ENCODE measurements around the gene SSR4. TPM values are rescaled to one million over a fixed set of nuclear protein-coding genes. Genes with fewer than 3 reads are reported as not detected.

Gene SSR4
- total RNA-seq, 1 experiment from 2014 or later: 182 TPM

DNA sequence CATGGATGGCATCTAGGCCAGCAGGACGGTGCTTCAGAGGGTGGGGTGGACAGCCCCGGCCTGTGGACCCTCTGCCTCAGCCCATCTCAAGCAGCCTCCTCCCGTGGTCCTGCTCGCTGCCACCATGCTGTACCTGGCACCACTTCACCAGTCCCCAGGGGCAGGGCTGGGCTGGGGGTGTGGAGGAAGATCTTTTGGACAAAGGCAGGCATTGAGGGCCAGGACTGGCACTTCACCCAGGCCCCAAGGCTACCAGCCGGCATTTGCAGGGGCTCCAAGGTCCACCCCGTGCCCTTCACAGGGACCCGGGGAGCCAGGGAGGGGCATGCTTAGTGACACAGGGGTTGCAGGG is 29.7 kb upstream of the SSR4 start:
- no peaks in the 10 kb centered on the region for H3K9me3 ChIP-seq (ENCODE audit: control insufficient read depth in 1 of 2, insufficient read depth in 1 of 2, low read depth in 1 of 2, low read length in 2 of 2)
- no peak overlapping the region for H3K9ac ChIP-seq (ENCODE audit: low read length)
- ChIA-PET POLR2A (no interaction called here), CTCF (no interaction called here), RAD21 (ENCODE audit: low non-redundant PET in 1 of 2, low total read pairs in 2 of 2, uncharacterized antibody in 2 of 2, unreplicated experiment in 2 of 2) (no interaction called here)
- no peak overlapping the region; a peak in 1 of 4 replicates for H3K4me3 ChIP-seq (replicated peaks in 1 of 2; ENCODE audit: low read depth in 1 of 2, low read length in 2 of 2)
- no peaks in the 10 kb centered on the region for H3K36me3 ChIP-seq (ENCODE audit: control insufficient read depth in 1 of 2, insufficient read depth in 2 of 2, low read length in 2 of 2)
- ATAC-seq (no peak), DNase-seq (ENCODE audit: low read depth, low spot score) (no peak)
- H3K27ac ChIP-seq (ENCODE audit: low read depth, low read length): no peak overlapping the region
- H3K79me2 ChIP-seq (ENCODE audit: insufficient read depth, low read length): no peaks in the 10 kb centered on the region
- no peaks in the 10 kb centered on the region for H3K9me2 ChIP-seq (ENCODE audit: insufficient read depth)
- intact Hi-C loops (cut with micrococcal nuclease): loop anchor here (1.0 to 2.0 kb wide), 3 partner anchors 120 to 188 kb away; no protein-coding TSS in a partner anchor
- H2AFZ ChIP-seq (ENCODE audit: low read depth, low read length, poor library complexity, severe bottlenecking): no peak overlapping the region
- H3K4me1 ChIP-seq (ENCODE audit: control insufficient read depth in 1 of 2, insufficient read depth in 2 of 2, low read length in 2 of 2): peaks cover 0 to 10% of the 10 kb centered on the region in 2 experiments; a peak in 2 of 4 replicates
- no TSS peak for BruUV-seq (replicated peaks)
- no peaks in the 10 kb centered on the region for H4K20me1 ChIP-seq (ENCODE audit: insufficient read depth)
- H3K4me2 ChIP-seq (ENCODE audit: low read length): peak overlapping the region; percentile 79
- no peak for TF ChIP-seq EZH2 (IDR thresholded peaks at IDR 0.05)
- TF ChIP-seq POLR2A (IDR thresholded peaks at IDR 0.05; ENCODE audit: borderline replicate concordance, extremely low read depth, insufficient read depth, insufficient read length): no peak
- no peak for TF ChIP-seq CEBPB (IDR thresholded peaks at IDR 0.05; ENCODE audit: low read depth)
- TF ChIP-seq, protein P1, sequence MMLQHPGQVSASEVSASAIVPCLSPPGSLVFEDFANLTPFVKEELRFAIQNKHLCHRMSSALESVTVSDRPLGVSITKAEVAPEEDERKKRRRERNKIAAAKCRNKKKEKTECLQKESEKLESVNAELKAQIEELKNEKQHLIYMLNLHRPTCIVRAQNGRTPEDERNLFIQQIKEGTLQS (IDR thresholded peaks at IDR 0.05): no peak
- no peak for TF ChIP-seq YY1 (IDR thresholded peaks at IDR 0.05; ENCODE audit: extremely low read depth, insufficient replicate concordance, low read depth, low read length)
- no peak for TF ChIP-seq CBX3 (IDR thresholded peaks at IDR 0.05; ENCODE audit: low read depth)
- no peak for TF ChIP-seq ZNF274 (IDR thresholded peaks at IDR 0.05; ENCODE audit: low read depth, low read length)
- TF ChIP-seq REST (IDR thresholded peaks at IDR 0.05; ENCODE audit: low read depth): no peak
- TF ChIP-seq, protein P2, sequence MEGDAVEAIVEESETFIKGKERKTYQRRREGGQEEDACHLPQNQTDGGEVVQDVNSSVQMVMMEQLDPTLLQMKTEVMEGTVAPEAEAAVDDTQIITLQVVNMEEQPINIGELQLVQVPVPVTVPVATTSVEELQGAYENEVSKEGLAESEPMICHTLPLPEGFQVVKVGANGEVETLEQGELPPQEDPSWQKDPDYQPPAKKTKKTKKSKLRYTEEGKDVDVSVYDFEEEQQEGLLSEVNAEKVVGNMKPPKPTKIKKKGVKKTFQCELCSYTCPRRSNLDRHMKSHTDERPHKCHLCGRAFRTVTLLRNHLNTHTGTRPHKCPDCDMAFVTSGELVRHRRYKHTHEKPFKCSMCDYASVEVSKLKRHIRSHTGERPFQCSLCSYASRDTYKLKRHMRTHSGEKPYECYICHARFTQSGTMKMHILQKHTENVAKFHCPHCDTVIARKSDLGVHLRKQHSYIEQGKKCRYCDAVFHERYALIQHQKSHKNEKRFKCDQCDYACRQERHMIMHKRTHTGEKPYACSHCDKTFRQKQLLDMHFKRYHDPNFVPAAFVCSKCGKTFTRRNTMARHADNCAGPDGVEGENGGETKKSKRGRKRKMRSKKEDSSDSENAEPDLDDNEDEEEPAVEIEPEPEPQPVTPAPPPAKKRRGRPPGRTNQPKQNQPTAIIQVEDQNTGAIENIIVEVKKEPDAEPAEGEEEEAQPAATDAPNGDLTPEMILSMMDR (IDR thresholded peaks at IDR 0.05 in 2 of 3, conservative IDR thresholded peaks at IDR 0.05 in 1 of 3; ENCODE audit: borderline replicate concordance in 1 of 3, insufficient read depth in 1 of 3, low read depth in 2 of 3, low read length in 2 of 3): no peak
- TF ChIP-seq SP1 (IDR thresholded peaks at IDR 0.05; ENCODE audit: low read depth): no peak
- H3K27me3 ChIP-seq (ENCODE audit: insufficient read depth, low read length): no peaks in the 10 kb centered on the region

Data from HCT116 (cell line).